ENCODE results near the gene SPATA22.
"Not testable (repeated sequence)": the region's sequence is repeated elsewhere in the genome, so short reads cannot be mapped to it uniquely, and the experiment has no call there.

SPATA22 gene

DNA sequence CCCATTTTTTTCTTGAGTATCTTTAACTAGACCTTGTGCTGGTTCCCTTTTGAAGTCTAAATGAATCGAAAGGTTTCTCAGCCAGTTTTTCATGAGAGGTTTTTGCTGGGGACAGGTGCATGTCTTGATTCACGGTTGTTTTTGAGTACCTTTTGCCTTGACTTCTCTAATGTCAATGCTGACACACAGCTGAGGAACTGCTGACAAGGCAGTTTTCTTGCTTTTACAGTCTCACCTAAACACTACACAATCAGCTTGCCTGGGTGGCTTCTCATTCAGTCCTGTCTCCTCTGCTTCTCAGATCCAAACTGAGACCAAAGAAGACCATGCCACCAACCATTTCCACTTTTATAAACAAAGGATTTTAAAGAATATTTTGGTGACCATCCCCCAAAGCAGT lies 53.4 kb downstream of the SPATA22 start:
- TF ChIP-seq, protein P1, sequence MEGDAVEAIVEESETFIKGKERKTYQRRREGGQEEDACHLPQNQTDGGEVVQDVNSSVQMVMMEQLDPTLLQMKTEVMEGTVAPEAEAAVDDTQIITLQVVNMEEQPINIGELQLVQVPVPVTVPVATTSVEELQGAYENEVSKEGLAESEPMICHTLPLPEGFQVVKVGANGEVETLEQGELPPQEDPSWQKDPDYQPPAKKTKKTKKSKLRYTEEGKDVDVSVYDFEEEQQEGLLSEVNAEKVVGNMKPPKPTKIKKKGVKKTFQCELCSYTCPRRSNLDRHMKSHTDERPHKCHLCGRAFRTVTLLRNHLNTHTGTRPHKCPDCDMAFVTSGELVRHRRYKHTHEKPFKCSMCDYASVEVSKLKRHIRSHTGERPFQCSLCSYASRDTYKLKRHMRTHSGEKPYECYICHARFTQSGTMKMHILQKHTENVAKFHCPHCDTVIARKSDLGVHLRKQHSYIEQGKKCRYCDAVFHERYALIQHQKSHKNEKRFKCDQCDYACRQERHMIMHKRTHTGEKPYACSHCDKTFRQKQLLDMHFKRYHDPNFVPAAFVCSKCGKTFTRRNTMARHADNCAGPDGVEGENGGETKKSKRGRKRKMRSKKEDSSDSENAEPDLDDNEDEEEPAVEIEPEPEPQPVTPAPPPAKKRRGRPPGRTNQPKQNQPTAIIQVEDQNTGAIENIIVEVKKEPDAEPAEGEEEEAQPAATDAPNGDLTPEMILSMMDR (conservative IDR thresholded peaks at IDR 0.05) = no peak
- TF ChIP-seq ZFX (IDR thresholded peaks at IDR 0.05) = no peak
- H3K27ac ChIP-seq = no peak overlapping the region

DNA sequence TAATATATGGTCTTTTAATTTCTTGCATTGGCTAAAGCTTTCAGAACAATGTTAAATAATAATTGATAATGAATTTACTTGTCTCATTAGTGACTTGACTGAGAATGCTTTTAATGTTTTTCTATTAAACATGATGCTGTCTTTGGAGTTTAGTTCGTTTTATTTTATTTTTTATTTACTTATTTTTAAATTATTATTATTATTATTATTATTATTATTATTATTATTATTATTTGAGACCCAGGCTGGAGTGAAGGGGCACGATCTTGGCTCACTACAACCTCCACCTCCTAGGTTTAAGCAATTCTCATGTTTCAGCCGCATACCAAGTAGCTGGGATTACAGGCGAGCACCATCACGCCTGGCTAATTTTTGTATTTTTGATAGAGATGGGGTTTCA lies 56.0 kb downstream of the SPATA22 start:
- TF ChIP-seq ZFX (IDR thresholded peaks at IDR 0.05) = no peak
- TF ChIP-seq, protein P1 (conservative IDR thresholded peaks at IDR 0.05) = no peak
- H3K27ac ChIP-seq = no peak overlapping the region

DNA sequence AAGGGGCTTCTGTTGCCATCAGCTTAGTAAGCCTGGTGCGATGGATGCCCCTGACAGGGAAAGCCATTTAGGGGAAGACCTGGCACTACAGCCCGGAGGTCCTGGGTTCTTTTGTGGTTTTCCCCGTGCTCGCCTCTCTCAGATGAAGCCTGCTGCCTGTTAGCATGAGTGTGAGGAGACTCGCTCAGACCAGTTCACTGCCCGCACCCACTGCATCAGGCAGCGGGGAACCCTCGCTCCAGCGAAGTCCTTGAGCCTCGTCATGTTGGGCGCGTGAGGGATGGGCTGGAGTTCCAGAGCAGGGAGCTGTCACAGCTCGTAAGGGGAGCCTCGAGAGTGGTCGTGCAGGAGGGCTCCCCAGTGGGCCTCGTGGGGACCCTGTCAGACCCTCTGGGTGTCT lies 59.4 kb downstream of the SPATA22 start:
- H3K27ac ChIP-seq = not testable (repeated sequence)

DNA sequence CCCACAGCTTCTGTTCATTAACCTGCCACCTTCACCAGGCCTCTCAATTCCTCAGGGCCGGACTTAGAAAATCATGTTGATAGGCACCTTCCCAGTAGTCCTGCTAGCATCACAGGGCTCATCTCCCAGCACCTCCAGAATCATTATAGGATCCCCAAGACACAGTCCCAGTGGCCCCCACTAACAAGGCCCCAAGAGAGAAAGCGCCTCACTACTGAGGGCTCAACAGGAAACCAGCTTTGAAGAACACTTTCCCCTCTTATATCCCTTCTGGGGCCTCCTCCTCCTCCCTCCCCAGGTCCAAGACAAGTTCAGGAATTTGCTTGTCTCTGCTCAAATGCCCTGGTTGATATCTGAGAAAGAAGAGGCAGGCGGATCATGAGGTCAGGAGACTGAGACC lies 60.5 kb downstream of the SPATA22 start, which contains the start of gene OR3A3:
Gene OR3A3, plus strand, starts transcription at position 301 of the 400 bp plus-strand sequence.
- TF ChIP-seq, protein P1 (conservative IDR thresholded peaks at IDR 0.05) = no peak
- TF ChIP-seq ZFX (IDR thresholded peaks at IDR 0.05) = no peak
- H3K27ac ChIP-seq = no peak within 1 kb of the TSS

DNA sequence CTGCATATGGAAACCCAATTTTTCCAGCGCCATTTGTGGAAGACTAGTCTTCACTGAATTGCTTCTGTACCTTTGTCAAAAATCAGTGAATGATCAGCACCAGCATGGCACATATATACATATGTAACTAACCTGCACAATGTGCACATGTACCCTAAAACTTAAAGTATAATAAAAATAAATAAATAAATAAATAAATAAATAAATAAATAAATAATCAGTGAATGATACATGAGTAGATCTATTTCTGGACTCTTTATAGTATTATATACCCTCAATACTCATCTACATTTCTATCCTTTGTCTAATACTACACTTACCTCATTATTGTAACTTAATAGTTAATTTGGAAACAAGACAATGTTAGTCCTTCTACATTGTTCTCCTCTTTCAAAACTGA lies 67.8 kb downstream of the SPATA22 start:
- H3K27ac ChIP-seq = not testable (repeated sequence)

DNA sequence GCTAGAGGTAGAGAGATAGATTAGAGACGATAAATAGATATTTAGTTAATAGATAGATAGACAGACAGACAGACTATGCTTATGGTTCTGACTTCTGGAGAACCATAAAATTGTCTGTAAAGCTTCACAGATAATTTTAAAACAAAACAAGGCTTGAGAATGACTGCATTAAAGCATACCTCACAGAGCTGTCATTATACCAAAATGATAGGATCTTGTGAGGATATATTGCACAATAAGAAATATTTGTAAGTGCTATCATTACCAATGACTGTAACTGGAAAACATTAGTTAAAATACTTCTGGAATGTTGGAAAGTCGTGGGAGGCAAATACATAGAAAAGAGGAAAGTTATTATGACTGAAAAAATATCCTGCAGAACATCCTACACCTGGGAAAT lies 69.8 kb downstream of the SPATA22 start:
- H3K27ac ChIP-seq = no peak overlapping the region
- no peak for TF ChIP-seq ZFX (IDR thresholded peaks at IDR 0.05)

DNA sequence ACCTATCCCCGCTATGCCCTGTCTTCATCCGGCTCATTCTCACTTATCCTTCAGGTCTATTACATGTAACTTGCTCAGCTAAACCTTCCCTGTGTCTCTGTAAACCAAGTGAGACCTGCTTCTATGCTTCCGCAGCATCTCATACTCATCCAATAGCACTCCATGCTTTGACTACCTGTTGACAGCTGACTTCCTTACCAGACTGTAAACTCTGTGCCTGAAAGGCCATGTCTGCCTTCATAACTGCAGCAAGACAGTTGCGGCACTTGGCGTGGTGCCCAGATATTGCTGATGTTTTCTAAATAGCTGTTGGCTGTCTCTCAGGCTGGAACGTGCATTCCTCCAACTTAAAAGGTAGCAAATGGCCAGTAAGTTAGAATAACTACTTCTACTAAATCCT lies 71.6 kb downstream of the SPATA22 start:
- H3K27ac ChIP-seq = no peak overlapping the region
- TF ChIP-seq, protein P1 (conservative IDR thresholded peaks at IDR 0.05) = no peak
- no peak for TF ChIP-seq ZFX (IDR thresholded peaks at IDR 0.05)

DNA sequence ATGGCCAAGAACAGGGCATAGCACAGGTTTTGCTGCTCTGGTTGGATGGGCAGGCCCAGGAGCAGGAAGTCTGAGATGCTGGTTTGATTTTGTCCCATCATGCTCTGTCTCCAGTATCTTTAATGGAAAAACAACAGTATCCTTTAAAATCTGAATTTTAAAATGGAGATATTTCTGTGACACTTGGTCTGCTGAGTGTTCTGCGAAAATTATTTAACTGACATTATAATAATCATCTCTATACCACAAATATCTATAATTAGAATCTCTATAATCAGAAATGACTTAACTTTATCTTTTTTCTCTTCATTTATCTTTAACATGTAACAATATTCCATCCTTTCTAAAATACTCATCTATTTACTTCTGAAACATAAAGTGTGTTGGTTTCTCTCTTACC lies 73.3 kb downstream of the SPATA22 start, which contains the start of gene OR1E1:
Gene OR1E1, minus strand, starts transcription at position 101 of the 400 bp plus-strand sequence. Its CDS starts 0 bp downstream, at position 101.
- TF ChIP-seq, protein P1 (conservative IDR thresholded peaks at IDR 0.05) = no peak
- TF ChIP-seq ZFX (IDR thresholded peaks at IDR 0.05) = no peak
- H3K27ac ChIP-seq = no peak within 1 kb of the TSS

DNA sequence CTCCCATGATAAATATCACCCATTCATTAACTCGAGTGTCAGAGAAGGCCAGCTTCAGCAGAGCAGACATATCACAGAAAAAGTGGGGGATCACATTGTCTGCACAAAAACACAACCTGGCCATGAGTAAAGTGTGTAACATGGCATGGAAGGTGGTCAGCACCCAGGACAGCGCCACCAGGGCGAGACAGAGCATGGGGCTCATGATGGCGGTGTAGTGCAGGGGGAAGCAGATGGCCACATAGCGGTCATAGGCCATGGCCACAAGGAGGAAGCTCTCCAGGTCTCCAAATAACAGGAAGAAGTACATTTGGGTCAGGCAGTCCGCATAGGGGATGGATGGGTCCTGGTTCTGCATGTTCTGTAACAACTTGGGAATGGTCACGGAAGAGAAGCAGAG lies 73.8 kb downstream of the SPATA22 start:
- not testable (repeated sequence) for H3K27ac ChIP-seq
